SU-DHL-6 (cell line): ENCODE results near the gene EYA2.

Source experiments
- CTCF ChIP-seq: fragments of 200-600 bp; sonication (generic); IDR thresholded peaks from one replicate; pipeline ENCODE4 v1.5.1; 2017; ENCODE audit warnings: antibody characterized with exemption, mild to moderate bottlenecking, low read length, moderate library complexity; ENCODE audit not compliant: insufficient read depth, poor library complexity, severe bottlenecking
- EZH2phosphoT487 ChIP-seq: fragments of 200-600 bp; sonication (generic), shearing (Covaris generic); conservative IDR thresholded peaks from 2 replicates; pipeline ENCODE4 v1.6.1; 2018; ENCODE audit warnings: mild to moderate bottlenecking, antibody characterized with exemption, low read length, moderate library complexity, mixed read lengths

- TF ChIP-seq CTCF (no peak), EZH2phosphoT487 (no peak)
Measured at GRCh38 chr20:47237715-47238114, 343.1 kb downstream of the EYA2 start.
